ENCODE measurements around the gene DIS3L. TPM values are rescaled to one million over a fixed set of nuclear protein-coding genes. Genes with fewer than 3 reads are reported as not detected.

DIS3L gene
- total and polyA plus RNA-seq, 2 of the 13 experiments (the other 11 are each of a cell fraction or from before 2014, with no cell fraction given) = 21.0 to 50.5 TPM

- no peak overlapping the region for H2AFZ ChIP-seq (ENCODE audit: low read length)
- ChIA-PET POLR2A (no interaction called here), CTCF (ENCODE audit: low intra/inter-chr PET ratio, low total read pairs) (no interaction called here)
- no peaks in the 10 kb centered on the region for H3K79me2 ChIP-seq (ENCODE audit: insufficient read depth, low read length)
- 32% methylated on average over 13 of the region's 13 CpGs for WGBS (ENCODE audit: low lambda C conversion rate)
- no TSS peak for BruUV-seq (replicated peaks)
- H3K9ac ChIP-seq (ENCODE audit: insufficient read depth, low read depth, low read length) = no peak overlapping the region
- H3K4me1 ChIP-seq (ENCODE audit: insufficient read depth, low read length) = no peaks in the 10 kb centered on the region
- no peak for TF ChIP-seq ZNF713 (CRISPR knock-in tag; IDR thresholded peaks at IDR 0.05)
- TF ChIP-seq ATAD3A (CRISPR knock-in tag; IDR thresholded peaks at IDR 0.05) = no peak
- no peak for TF ChIP-seq STAT6 (CRISPR knock-in tag; IDR thresholded peaks at IDR 0.05; ENCODE audit: borderline replicate concordance)
- no peak for TF ChIP-seq ZFP36 (IDR thresholded peaks at IDR 0.05; ENCODE audit: borderline replicate concordance, low read depth, low read length, partially characterized antibody)
- TF ChIP-seq, protein P1, sequence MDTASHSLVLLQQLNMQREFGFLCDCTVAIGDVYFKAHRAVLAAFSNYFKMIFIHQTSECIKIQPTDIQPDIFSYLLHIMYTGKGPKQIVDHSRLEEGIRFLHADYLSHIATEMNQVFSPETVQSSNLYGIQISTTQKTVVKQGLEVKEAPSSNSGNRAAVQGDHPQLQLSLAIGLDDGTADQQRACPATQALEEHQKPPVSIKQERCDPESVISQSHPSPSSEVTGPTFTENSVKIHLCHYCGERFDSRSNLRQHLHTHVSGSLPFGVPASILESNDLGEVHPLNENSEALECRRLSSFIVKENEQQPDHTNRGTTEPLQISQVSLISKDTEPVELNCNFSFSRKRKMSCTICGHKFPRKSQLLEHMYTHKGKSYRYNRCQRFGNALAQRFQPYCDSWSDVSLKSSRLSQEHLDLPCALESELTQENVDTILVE (CRISPR knock-in tag; IDR thresholded peaks at IDR 0.05) = no peak
- no peak for TF ChIP-seq PHF20 (CRISPR knock-in tag; IDR thresholded peaks at IDR 0.05)
- no peaks in the 10 kb centered on the region for H4K20me1 ChIP-seq (ENCODE audit: insufficient read depth, low read length)
- H3K9me3 ChIP-seq (ENCODE audit: low read length) = no peaks in the 10 kb centered on the region
- no peaks in the 10 kb centered on the region for H3K36me3 ChIP-seq (replicated peaks in 1 of 2; ENCODE audit: control insufficient read depth in 1 of 2, insufficient read depth in 2 of 2, low read length in 2 of 2)
- no peak overlapping the region for H3K4me2 ChIP-seq (ENCODE audit: low read depth, low read length)
- no peak overlapping the region for H3K4me3 ChIP-seq (replicated peaks in 1 of 3; ENCODE audit: insufficient read depth in 1 of 3, low read depth in 2 of 3, low read length in 3 of 3)
- peaks cover 2 to 12% of the 10 kb centered on the region in 2 experiments; a peak in 2 of 5 replicates for H3K27me3 ChIP-seq (ENCODE audit: control insufficient read depth in 1 of 2, insufficient read depth in 2 of 2, low read length in 2 of 2)
- FAIRE-seq (no peak), ATAC-seq (no peak), DNase-seq (ENCODE audit: low spot score) (no peak)
- intact Hi-C loops (cut with micrococcal nuclease; ENCODE audit: unreplicated experiment) = loop anchor here (5.0 kb wide), 1 partner anchor 187 kb away; no protein-coding TSS in a partner anchor
- in situ Hi-C loops (cut with HindIII; ENCODE audit: extremely low pct_ligation_motif_present, low pct_unique_long_range_greater_than_20kb) = no loop called here
- H3K27ac ChIP-seq (ENCODE audit: extremely low read length, insufficient read depth, low read length) = no peak overlapping the region
Measured at GRCh38 chr15:66269326-66270090, 23.9 kb upstream of the DIS3L start.

Data from HepG2 (cell line).